HFF-Myc (cell line): Measurements from ENCODE around the gene ZFHX3.

Experiments used
- DNase-seq: peaks from one replicate; pipeline ENCODE4 v3.0.0-alpha.2; 2011; ENCODE audit warnings: low read depth; ENCODE audit errors: extremely low read depth
- H3K4me3 ChIP-seq: replicated peaks from 2 replicates; pipeline ENCODE4 v1.5.1; 2011; ENCODE audit warnings: low read depth, mild to moderate bottlenecking, control low read depth, low read length
- CTCF ChIP-seq: IDR thresholded peaks from 2 replicates; pipeline ENCODE4 v1.5.1; 2012; ENCODE audit warnings: mild to moderate bottlenecking, low read depth, low read length, control low read depth; ENCODE audit errors: missing control alignments

The ZFHX3 gene

GRCh38 chr16:72789921-72790320 is 258.0 kb downstream of the ZFHX3 start:
- H3K4me3 ChIP-seq: no peak overlapping the region
- no peak for DNase-seq
- TF ChIP-seq CTCF: no peak

- no peak for TF ChIP-seq CTCF
These were observed 258.5 kb downstream of the ZFHX3 start for GRCh38 chr16:72789465-72789864.

GRCh38 chr16:72788269-72788809 is 259.6 kb downstream of the ZFHX3 start:
- peak overlapping the region; percentile 38; the same call in 1 of the 2 replicates for H3K4me3 ChIP-seq
- no peak for DNase-seq
- no peak for TF ChIP-seq CTCF

More at GRCh38 chr16:72789465-72789864, 258.5 kb downstream of the ZFHX3 start:
- no peak for DNase-seq
- H3K4me3 ChIP-seq: no peak overlapping the region

- no peak for TF ChIP-seq CTCF
- peak overlapping the region; percentile 38 for H3K4me3 ChIP-seq
- peak; percentile 16 for DNase-seq
These were observed 260.2 kb downstream of the ZFHX3 start for GRCh38 chr16:72787514-72788268.

GRCh38 chr16:72787130-72787513 is 260.8 kb downstream of the ZFHX3 start:
- H3K4me3 ChIP-seq: peak overlapping the region; percentile 38
- TF ChIP-seq CTCF: no peak
- no peak for DNase-seq

GRCh38 chr16:72786606-72787005 is 261.3 kb downstream of the ZFHX3 start:
- no peak for TF ChIP-seq CTCF
- no peak overlapping the region for H3K4me3 ChIP-seq
- DNase-seq: no peak
